ENCODE measurements around the gene TNNI3K.

Gene TNNI3K

GRCh38 chr1:74392840-74393239 lies 157.7 kb downstream of the TNNI3K start:
- no peak for DNase-seq (ENCODE audit: low read depth in 2 of 2)

- DNase-seq (ENCODE audit: low read depth in 2 of 2) = no peak
These were observed 160.4 kb downstream of the TNNI3K start for GRCh38 chr1:74395571-74395970.

DNA sequence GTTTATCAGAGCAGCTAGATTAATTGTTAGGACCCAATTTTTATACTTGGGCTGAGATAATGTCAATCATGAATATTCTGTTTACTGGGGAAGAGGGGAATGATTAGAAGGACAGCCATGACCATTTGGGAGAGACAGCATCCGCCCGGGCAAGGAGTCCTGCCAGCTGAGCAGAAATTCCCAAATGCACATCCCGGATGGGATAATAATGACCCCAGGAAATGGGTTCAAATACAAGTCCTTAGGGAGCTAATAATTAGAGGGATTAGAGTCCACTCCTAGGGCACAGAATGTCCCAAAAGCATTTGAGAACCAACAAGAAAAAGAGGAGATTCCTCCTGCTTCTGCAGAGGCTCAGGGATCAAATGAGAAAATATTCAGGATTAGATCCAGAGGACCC lies 161.3 kb downstream of the TNNI3K start:
- DNase-seq (ENCODE audit: low read depth in 2 of 2) = no peak

- DNase-seq (ENCODE audit: low read depth in 2 of 2) = no peak
These were observed 161.7 kb downstream of the TNNI3K start for GRCh38 chr1:74396933-74397332.

- no peak for DNase-seq (ENCODE audit: low read depth in 2 of 2)
These were observed 164.1 kb downstream of the TNNI3K start for GRCh38 chr1:74399249-74399648.

DNA sequence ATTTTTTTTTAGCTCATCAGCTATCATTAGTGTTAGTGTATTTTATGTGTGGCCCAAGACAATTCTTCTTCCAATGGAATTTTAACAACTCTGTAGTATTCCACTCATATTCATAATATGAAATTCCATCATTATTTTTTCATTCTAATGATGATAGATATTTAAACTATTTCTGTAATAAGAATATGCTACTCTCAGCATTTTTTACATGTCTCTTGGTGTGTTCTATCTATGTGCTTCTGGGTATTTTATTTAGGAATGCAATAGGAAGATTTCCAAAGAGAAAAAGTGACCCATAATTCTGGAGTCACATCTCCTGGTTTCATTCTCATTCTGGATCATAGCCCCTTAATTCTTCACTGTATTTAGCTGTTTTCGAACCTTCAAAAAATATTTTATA lies 167.7 kb downstream of the TNNI3K start:
- DNase-seq (ENCODE audit: low read depth in 2 of 2) = no peak

DNA sequence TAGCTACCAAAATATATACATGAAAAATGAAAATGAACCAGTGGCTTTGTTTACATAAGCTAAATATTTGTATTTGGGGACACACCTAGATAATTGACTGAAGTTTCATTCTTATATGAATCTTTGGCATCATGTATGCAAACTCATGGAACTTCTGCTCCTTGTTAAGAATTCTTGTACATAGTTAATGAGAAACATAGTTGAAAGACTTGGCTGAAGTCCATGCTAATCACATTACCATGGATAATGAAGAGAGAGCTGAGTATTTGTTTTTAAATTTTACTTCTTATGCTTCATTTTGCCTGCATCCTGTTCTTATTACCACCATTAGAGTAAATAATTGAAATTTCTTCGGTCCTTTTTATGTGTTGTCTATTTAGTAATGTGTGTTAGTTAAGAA lies 168.4 kb downstream of the TNNI3K start:
- DNase-seq (ENCODE audit: low read depth in 2 of 2) = no peak

GRCh38 chr1:74406759-74407158 lies 171.6 kb downstream of the TNNI3K start:
- no peak for DNase-seq (ENCODE audit: low read depth in 2 of 2)

DNA sequence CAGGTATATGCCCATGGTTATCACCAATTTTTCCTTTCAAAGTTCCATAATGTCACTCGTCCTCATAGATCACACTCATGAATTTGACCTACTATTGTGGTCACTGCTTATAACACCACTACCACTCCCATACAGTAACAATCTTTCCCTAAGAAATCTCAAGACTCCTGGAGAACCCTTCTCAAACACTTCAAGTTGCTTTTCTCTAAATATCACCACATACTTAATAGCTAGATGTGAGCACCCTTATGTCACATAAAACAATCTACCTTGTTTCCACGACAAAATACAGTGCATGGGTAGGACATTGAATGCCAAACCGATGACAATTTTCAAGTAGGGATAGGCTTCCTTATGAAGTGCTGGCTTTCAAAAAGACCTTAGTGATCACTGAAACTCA lies 172.7 kb downstream of the TNNI3K start:
- DNase-seq (ENCODE audit: low read depth in 2 of 2) = no peak

- no peak for DNase-seq (ENCODE audit: low read depth in 2 of 2)
These were observed 177.1 kb downstream of the TNNI3K start for GRCh38 chr1:74412244-74412643.

DNA sequence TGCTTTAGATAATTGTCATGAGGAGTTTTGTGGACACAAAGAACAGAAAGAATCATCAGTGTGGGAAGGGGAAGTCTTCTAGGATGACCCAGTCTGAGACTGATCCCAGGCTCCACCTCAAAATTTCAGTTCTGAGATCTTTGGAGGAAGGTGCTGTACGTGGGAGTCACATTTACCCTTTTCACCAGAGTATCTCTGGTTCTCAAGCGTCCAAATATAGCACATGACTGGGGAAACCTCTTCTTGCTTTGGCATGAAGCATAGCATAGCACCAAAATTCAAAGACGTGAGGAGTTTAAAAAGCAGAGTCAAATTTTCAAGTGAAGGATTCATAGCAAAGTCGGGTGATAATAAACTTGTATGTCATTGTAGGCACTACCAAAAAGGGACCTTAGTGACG lies 180.7 kb downstream of the TNNI3K start:
- DNase-seq (ENCODE audit: low read depth in 2 of 2) = no peak

GRCh38 chr1:74419611-74420010 lies 184.4 kb downstream of the TNNI3K start:
- DNase-seq (ENCODE audit: low read depth in 2 of 2) = no peak

DNA sequence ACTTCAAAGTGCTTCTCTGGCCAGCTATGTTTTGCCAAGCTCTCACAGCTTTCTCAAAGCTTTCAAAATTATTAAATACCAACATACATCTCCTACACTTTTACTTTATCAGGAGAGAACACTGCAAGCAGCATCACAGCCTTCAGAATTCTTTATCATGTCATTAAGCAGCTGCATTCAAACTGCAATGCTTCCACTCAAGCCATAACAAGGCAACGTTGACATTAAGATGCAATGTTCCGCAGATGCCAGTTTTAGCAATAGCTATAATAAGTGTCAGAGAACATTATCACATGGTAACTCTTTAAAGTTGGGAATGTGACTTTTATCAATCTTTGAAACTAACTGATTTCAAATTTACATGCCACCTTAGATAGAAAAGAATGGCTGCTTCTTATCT lies 185.3 kb downstream of the TNNI3K start:
- DNase-seq (ENCODE audit: low read depth in 2 of 2) = no peak

GRCh38 chr1:74422421-74423292 lies 187.5 kb downstream of the TNNI3K start:
- no peak for DNase-seq (ENCODE audit: low read depth in 2 of 2)

DNA sequence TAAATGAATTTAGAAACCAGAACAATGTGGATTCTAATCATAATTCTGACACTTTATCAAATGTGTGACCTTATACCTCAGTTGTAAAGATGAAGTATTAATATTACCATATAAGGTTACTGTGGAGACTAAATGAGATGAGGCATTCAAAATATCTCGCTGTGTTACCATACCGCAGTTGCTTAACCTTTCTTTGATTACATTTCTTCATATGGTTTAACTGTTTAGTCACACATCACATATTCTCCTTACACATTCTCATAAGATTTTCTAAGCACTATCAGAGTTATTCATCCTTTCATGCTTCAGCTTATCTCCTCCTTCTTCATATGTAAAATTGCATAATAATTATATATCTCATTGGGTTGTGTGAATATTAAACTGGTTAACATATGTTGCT lies 188.3 kb downstream of the TNNI3K start:
- no peak for DNase-seq (ENCODE audit: low read depth in 2 of 2)

GRCh38 chr1:74425676-74426075 lies 190.5 kb downstream of the TNNI3K start:
- DNase-seq (ENCODE audit: low read depth in 2 of 2) = no peak

DNA sequence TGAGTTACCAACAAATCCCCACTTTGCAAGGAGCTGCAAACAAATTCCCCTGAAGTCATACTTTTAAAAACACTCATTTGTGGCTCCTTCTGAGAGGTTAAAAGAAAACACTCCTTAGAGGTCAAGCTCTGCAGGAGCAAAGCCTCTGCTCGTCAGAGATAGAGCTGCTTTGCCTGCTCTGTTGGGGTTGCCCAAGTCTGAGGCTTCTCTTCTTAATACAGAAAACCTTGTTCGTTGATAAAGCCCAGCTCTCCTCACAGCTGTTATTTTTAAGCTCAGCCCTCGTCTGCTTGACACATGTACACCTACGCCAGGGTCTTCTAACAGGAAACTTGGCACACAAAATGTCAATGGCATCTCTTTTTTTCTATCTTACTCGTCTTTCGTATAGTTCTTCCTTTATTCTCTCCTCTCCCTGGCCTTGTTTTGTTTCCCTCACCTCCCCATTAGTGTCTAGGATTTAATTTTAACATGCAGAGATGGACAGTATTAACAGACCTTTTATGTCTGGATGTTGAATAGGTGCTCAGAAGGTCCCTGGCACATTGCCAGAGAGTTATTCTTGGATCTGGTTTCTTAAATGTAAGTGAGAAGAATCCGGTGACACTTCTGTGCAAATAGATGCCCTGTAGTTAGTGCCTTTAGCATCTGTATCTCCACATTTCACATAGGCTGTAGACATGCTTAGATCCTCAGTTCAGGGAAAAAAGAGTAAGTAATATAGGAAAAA lies 191.2 kb downstream of the TNNI3K start:
- no peak for DNase-seq (ENCODE audit: low read depth in 2 of 2)

GRCh38 chr1:74427681-74428080 lies 192.5 kb downstream of the TNNI3K start:
- DNase-seq (ENCODE audit: low read depth in 2 of 2) = no peak

GRCh38 chr1:74429580-74429979 lies 194.4 kb downstream of the TNNI3K start:
- DNase-seq (ENCODE audit: low read depth in 2 of 2) = no peak

DNA sequence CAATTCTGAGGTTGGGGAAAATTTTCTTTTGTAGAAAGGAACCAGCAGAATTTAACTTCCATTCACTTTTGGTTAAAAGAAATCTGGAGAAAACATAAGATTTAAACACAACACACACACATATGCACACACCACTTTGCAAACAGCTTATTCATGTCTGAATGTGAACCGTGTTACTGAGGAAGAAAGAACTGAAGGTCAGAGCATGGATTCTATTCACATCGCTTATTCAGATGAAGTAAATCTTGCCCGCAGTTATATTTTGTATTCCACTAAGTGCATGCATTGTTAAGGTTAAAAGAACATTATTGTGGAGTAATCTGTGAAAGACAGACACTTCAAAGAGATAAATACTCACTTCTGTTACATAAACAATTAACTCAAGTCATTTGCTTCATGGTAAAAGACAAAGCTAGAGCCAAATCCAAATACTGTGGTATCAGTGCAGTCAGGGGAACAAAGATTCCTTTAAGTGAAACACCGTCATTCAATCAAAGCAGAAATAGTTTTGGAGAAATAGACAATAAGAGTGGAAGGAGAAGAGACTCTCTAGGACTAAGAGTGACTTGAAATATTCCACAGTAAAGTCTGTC lies 195.3 kb downstream of the TNNI3K start:
- no peak for DNase-seq (ENCODE audit: low read depth in 2 of 2)

- DNase-seq (ENCODE audit: low read depth in 2 of 2) = no peak
These were observed 196.3 kb downstream of the TNNI3K start for GRCh38 chr1:74431531-74431930.

DNA sequence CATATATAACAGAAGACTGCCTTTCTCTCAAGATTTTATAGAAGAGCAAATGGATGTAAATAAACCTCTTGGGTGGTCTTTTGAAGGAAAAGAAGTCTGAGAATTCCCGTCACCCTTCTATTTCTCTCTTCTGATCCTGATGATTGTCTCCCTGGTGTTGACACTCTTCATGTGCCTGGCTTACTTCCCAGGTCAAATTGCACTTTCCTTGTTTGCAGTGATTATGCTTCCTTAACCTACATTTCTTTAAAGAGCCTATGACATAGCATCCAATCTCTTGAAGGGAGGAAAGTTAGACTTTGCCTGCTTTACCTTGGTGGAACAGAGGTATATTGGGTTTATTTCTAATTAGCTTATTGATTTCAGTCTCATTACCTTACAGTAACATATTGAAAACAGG lies 197.1 kb downstream of the TNNI3K start:
- DNase-seq (ENCODE audit: low read depth in 2 of 2) = no peak

- no peak for DNase-seq (ENCODE audit: low read depth in 2 of 2)
These were observed 199.1 kb downstream of the TNNI3K start for GRCh38 chr1:74434321-74434720.
